Activated CD8-positive, alpha-beta memory T cell treated with anti-CD3 and anti-CD28 coated beads, Interleukin-2, amount 10 ng/mL, durations not matched to agents 7 days and 5 days (primary cell): ENCODE measurements around the gene GRIN2C. TPM values are rescaled to one million over a fixed set of nuclear protein-coding genes. Genes with fewer than 3 reads are reported as not detected.

Experiments
- ATAC-seq: fragments of 150-1000 bp; cut with Tn5 transposase; one replicate; pipeline ENCODE4 v1.10.0; 2021; ENCODE audit warnings: moderate library complexity
- CTCF ChIA-PET: fragments of 350-600 bp; sonication (Branson Sonifier 250); formaldehyde crosslinking; loops from one replicate; lab custom pipeline; 2021; ENCODE audit warnings: antibody characterized with exemption; lab: Charles Lee
- DNase-seq: peaks from one replicate; pipeline ENCODE4 v3.0.0-alpha.2; 2020
- H3K27ac Mint-ChIP-seq: one replicate; pipeline ENCODE4 v1.8.0; 2021; ENCODE audit warnings: mild to moderate bottlenecking, mixed read lengths
- H3K27me3 Mint-ChIP-seq: one replicate; pipeline ENCODE4 v1.8.0; 2021; ENCODE audit warnings: mixed read lengths
- H3K36me3 Mint-ChIP-seq: one replicate; pipeline ENCODE4 v1.8.0; 2021; ENCODE audit warnings: mild to moderate bottlenecking, mixed read lengths
- H3K4me1 Mint-ChIP-seq: one replicate; pipeline ENCODE4 v1.8.0; 2021; ENCODE audit warnings: mixed read lengths
- H3K4me3 Mint-ChIP-seq: one replicate; pipeline ENCODE4 v1.8.0; 2021; ENCODE audit warnings: mild to moderate bottlenecking, moderate library complexity, mixed read lengths
- H3K9me3 Mint-ChIP-seq: one replicate; pipeline ENCODE4 v1.8.0; 2022; ENCODE audit warnings: low read depth, mixed read lengths
- total RNA-seq, 2 experiments: library from RNA; stranded (reverse); gene quantifications; one replicate each; pipeline ENCODE4 v1.2.3, GENCODE V29; 2021

Gene GRIN2C
- total RNA-seq, 2 experiments from 2014 or later = 0.07 to 0.09 TPM

DNA sequence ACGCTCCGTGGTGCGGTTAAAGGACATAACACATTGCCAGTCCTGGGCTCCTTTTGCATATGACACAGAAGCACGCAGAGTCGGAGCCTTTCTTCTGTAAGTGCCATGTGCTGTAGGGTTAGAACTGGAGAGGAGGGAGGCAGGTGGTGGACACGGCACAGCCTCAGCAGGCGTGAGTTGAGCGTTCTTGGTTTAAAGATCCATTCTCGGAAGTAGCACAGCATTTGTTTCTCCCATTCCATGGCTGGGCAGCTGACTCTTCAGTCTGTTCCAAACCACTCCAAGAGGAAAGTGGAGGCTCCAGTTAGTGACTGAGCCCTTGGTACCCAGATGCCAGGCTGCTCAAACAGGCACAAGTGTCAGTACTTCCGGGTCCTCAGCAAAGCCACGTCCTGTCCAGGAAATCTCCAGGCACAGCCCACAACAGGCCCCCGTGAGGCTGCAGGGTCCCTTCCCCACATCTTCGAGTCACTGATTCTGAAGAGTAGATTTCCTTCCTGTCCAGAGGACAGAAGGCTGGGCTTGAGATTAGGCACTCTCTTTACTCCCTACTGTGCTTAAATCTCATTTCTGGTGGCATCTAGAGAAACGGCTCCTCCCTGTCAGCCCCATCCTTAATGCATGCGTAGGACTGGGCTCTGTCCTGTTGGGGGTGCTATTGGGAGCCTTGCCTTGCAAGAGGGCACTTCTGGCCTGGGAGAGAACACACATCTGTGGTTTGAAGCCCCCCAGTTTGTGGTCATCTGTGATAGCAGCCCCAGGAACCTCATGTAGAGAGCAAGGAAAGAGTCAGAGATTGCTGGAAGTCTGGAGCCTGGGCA is 43.9 kb downstream of the GRIN2C start:
- Mint-ChIP-seq H3K4me1 (peaks cover 12% of the 10 kb centered on the region), H3K36me3 (no peaks in the 10 kb centered on the region), H3K27ac (no peak overlapping the region), H3K27me3 (no peaks in the 10 kb centered on the region), H3K9me3 (no peaks in the 10 kb centered on the region), H3K4me3 (no peak overlapping the region)
- DNase-seq = no peak
- CTCF ChIA-PET = no interaction called here
- ATAC-seq = peak; percentile 36

DNA sequence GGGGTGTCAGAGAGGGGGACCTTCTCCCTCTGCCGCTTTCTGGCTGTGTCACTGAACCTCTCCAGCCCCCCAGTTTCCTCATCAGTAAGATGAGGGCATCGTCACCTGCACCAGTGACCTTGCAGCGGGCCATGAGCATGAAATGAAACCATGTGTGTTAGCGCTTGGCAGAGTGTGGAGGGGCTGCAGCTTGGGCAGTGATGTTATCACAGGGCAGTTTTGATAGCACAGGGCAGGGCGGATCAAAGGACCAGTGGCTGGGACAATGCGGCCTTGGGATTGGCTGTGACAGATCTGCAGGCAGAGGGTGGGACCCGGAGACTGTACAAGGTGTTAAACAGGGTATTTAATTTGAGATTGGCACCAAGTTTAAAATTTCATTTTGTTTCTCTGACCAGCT is 44.6 kb downstream of the GRIN2C start:
- Mint-ChIP-seq H3K27ac (no peak overlapping the region), H3K27me3 (no peaks in the 10 kb centered on the region), H3K4me1 (peaks cover 12% of the 10 kb centered on the region), H3K36me3 (peaks cover under 1% of the 10 kb centered on the region), H3K9me3 (no peaks in the 10 kb centered on the region), H3K4me3 (no peak overlapping the region)
- no peak for ATAC-seq
- CTCF ChIA-PET = interaction anchor here (1.4 kb wide), 1 partner anchor 24 kb away, joined by 7 read pairs; no protein-coding TSS in a partner anchor
- no peak for DNase-seq

DNA sequence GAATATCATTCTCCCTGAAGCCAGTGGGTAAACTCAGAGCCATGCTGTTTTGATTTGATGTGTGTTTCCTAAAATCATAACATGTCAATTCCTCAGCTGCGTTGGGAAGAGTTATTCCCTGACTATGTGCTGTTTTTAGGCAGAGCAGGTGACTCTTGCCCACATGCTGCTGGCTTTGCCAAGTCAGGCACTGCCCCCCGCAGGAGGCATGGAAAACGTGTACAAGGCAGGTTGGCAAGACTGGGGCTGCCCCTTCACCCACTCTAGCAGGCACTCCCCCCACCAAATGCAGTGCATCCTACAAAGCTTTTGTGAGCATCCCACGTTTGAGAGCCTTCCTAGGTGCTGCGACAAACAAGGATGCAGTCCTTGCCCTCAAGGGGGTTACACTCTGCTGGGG is 45.2 kb downstream of the GRIN2C start:
- Mint-ChIP-seq H3K27ac (no peak overlapping the region), H3K4me1 (peaks cover 12% of the 10 kb centered on the region), H3K36me3 (peaks cover 2% of the 10 kb centered on the region), H3K4me3 (no peak overlapping the region), H3K9me3 (no peaks in the 10 kb centered on the region), H3K27me3 (no peaks in the 10 kb centered on the region)
- ATAC-seq (no peak), DNase-seq (no peak)
- CTCF ChIA-PET = interaction anchor here (1.4 kb wide), 1 partner anchor 24 kb away, joined by 7 read pairs; no protein-coding TSS in a partner anchor

DNA sequence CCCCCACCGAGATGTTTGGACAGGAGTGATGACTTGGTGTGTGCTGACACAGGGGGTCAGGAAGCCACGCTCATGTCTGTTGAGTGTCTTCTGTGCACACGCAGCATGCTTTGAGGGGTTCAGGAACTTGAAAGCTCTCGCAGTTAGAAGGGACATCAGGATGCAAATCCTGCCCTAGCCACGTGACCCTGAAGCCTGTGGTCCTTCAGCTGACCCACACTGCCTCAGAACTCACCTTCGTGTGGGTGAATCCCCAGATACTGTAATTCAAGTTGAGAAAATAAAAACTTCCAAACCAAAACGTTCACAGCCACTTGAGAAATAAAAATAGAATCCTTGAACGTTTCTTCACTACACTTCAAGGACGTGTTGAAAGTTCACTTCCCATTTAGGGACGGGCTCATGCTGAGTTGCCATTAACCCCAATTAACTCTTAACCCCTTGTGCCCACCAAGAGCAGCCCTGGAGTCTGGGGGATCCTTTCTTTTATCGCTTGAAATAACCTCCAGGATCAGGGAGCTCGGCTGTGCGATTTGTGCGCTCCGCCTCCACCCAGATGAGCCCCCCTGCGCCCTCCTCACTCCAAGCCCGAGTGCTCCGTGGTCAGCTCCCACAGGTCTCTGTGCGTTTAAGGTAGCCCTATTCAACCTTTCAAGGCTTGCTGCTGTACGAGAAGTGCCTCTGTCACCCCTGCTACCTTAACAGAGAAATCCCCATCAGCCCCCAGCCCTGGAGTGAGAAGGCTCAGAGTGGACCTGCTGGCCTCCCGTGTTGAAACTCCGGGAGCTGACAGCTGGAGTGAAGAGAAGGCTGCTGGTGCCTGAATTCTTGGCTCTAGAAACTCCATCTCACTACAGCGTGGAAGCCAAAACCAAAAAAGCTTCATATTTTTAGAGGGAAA is 47.3 kb downstream of the GRIN2C start:
- Mint-ChIP-seq H3K4me1 (peaks cover 12% of the 10 kb centered on the region), H3K9me3 (no peaks in the 10 kb centered on the region), H3K4me3 (no peak overlapping the region), H3K27ac (no peak overlapping the region), H3K36me3 (peaks cover 2% of the 10 kb centered on the region), H3K27me3 (no peaks in the 10 kb centered on the region)
- no peak for ATAC-seq
- CTCF ChIA-PET = interaction anchor here (1.3 kb wide), 1 partner anchor 21 kb away, joined by 3 read pairs; no protein-coding TSS in a partner anchor
- DNase-seq = no peak

DNA sequence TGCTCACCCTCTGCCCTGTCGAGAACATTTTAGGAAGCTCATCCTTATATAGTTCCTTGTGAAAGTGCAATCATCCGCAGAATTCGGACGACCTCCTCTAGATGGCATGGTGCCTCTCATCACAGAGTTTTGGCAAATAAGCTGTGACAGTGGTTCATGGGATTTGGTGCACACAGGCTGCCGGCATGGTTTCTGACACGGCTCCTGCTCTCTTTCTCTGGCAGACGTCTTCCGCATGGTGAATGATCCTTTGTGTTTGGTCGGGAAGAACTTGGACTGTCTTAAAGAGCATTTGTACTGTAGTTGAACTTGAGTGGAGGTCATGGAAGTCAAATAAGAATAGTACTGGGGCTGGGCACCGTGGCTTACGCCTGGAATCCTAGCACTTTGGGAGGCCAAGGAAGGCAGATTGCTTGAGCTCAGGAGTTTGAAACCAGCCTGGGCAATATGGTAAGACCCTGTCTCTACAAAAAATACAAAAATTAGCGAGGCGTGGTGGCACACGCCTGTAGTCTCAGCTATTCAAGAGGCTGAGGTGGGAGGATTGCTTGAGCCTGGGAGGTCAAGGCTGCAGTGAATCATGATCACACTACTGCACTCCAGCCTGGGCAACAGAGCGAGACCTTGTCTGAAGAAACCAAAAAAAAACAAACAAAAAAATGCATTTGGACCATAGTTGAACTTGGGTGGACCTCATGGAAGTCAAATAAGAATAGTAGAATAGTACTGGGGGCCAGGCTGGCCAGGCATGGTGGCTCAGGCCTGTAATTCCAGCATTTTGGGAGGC is 48.8 kb downstream of the GRIN2C start:
- Mint-ChIP-seq H3K36me3 (peaks cover 2% of the 10 kb centered on the region), H3K27ac (no peak overlapping the region)
- no peak for ATAC-seq

DNA sequence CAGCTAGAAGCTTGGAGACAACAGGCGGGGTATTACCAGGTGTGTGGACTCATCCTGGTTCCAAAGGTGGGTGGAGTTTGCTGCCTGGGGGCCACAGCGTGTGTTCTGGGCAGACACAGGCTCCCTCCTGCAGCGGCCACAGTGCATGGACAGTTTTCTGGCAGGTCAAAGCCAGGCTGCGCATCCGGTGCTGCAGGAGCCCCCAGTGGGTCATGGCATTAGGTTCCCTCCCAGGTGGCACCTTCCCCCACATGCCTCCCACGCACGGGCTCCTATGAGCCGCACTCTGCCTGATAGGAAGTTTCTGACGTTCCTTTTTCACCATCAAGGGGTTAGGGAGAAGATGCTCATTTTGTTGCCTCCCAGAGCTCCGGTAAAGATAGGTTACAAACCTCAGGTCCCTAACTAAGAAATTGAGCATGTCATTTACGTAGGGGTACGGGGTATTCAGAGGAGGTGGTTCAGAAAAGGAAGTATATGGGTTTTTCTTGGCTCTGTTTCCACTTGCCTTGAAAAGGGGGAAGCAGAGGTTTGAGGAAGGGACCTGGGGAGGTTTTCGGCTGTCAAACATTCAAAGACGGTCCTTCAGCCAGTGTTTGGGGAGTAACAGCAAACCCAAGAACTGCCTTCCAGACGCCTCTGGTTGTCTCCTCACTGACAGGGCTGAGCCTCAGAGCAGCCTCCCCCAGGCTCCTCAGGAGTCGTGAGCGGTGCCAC is 50.8 kb downstream of the GRIN2C start:
- DNase-seq (no peak), ATAC-seq (no peak)
- H3K27ac Mint-ChIP-seq = no peak overlapping the region
- CTCF ChIA-PET = interaction anchor here (0.9 to 1.6 kb wide), 2 partner anchors 9 to 17 kb away, joined by 3 to 7 read pairs; no protein-coding TSS in a partner anchor
- H3K4me1 Mint-ChIP-seq = no peaks in the 10 kb centered on the region
- no peak overlapping the region for H3K4me3 Mint-ChIP-seq
- no peaks in the 10 kb centered on the region for H3K9me3 Mint-ChIP-seq
- peaks cover 2% of the 10 kb centered on the region for H3K36me3 Mint-ChIP-seq
- no peaks in the 10 kb centered on the region for H3K27me3 Mint-ChIP-seq

More for the DNA sequence above, 48.8 kb downstream of the GRIN2C start:
- DNase-seq = no peak
- no peak overlapping the region for H3K4me3 Mint-ChIP-seq
- H3K9me3 Mint-ChIP-seq = no peaks in the 10 kb centered on the region
- peaks cover 9% of the 10 kb centered on the region for H3K4me1 Mint-ChIP-seq
- CTCF ChIA-PET = interaction anchor here (0.6 kb wide), 1 partner anchor 350 kb away, joined by 6 read pairs; no protein-coding TSS in a partner anchor
- no peaks in the 10 kb centered on the region for H3K27me3 Mint-ChIP-seq

DNA sequence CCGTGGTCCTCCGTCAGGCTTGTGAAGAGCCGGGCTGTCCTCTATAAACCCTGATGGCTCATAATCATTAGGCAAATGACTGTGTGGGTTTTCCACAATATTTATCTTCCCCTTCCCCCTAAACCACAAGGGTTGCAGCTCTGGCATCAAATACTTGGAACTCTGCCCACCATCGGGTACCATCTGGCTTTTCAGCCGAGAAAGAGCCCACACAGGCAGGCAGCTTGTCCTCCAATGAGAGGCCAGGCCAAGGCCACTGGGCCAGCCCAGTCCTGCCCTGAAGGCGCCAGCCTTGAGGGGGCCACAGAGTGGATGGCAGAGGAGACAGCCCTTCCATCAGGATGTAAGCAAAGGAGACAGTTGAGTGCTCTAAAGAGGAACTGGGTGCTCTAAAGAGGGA is 51.8 kb downstream of the GRIN2C start:
- ATAC-seq (no peak), DNase-seq (no peak)
- Mint-ChIP-seq H3K4me1 (no peaks in the 10 kb centered on the region), H3K36me3 (peaks cover 2% of the 10 kb centered on the region), H3K27ac (no peak overlapping the region), H3K4me3 (no peak overlapping the region), H3K9me3 (no peaks in the 10 kb centered on the region), H3K27me3 (no peaks in the 10 kb centered on the region)
- CTCF ChIA-PET = interaction anchor here (1.6 kb wide), 1 partner anchor 16 kb away, joined by 7 read pairs; no protein-coding TSS in a partner anchor

DNA sequence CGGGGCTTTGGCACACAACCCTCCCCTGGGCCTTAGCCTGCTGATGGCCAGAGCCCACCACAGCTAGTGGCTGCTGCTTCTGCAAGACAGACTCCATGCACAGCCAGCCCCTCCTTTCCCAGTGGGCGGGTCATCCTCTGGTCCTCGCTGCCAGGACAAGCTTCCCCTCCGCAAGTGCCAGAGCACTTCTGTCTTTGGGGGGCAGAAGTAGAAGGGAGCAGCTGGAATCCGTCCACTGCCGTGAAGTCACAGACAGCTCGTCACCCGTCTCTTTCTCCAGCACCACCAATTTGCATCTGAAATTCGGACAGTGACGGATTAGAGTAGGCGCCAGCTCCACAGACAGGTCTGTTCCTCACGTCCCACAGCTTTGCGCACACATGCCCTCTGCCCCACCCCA is 52.2 kb downstream of the GRIN2C start:
- peaks cover 2% of the 10 kb centered on the region for H3K36me3 Mint-ChIP-seq
- H3K27ac Mint-ChIP-seq = no peak overlapping the region
- CTCF ChIA-PET = no interaction called here
- no peak overlapping the region for H3K4me3 Mint-ChIP-seq
- no peaks in the 10 kb centered on the region for H3K27me3 Mint-ChIP-seq
- no peaks in the 10 kb centered on the region for H3K4me1 Mint-ChIP-seq
- ATAC-seq = no peak
- H3K9me3 Mint-ChIP-seq = no peaks in the 10 kb centered on the region
- DNase-seq = no peak

DNA sequence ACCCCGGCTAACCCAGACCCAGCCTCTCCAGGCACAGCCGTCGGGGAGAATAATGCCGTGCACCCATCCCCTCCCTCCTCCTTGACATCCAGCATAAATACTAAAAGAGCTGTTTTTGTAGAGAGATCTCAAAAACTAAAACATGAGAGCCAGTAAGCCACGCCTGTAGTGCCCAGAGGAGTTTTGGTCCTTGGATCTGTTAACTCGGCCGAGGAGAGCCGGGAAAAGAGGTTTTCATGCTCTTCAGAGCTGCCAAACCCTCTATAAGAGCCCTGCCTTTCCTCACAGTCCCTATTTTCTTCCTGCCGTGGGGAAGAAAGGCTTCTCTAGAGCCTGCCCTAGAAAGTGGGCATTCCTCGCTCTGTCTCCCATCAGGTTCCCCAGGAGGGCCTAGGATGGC is 53.4 kb downstream of the GRIN2C start:
- Mint-ChIP-seq H3K4me1 (no peaks in the 10 kb centered on the region), H3K27ac (no peak overlapping the region), H3K9me3 (no peaks in the 10 kb centered on the region), H3K4me3 (no peak overlapping the region), H3K36me3 (peaks cover 3% of the 10 kb centered on the region), H3K27me3 (no peaks in the 10 kb centered on the region)
- DNase-seq (no peak), ATAC-seq (no peak)
- CTCF ChIA-PET = interaction anchor here (1.2 kb wide), 1 partner anchor 15 kb away, joined by 8 read pairs; no protein-coding TSS in a partner anchor

DNA sequence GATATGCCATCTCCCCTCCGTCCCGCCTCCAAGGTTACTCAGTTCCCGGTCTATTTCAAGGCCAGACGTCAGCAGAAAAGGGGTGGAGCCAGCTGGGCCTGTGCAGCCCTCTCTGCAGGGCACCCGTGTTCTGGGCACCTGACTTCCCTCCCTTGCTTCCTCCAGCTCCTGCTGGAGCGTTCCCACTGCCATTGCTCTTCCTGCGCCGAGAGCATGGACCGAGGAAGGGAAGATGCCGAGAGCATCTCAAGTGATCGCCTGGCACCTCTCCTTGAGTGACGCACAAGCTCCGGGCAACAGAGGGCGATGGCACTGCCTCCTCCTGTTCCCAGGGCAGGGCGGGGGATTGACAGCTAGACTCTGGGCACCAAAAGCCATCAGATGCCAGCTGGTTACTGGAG is 54.1 kb downstream of the GRIN2C start:
- H3K9me3 Mint-ChIP-seq = no peaks in the 10 kb centered on the region
- CTCF ChIA-PET = interaction anchor here (1.2 kb wide), 1 partner anchor 15 kb away, joined by 8 read pairs; no protein-coding TSS in a partner anchor
- no peak overlapping the region for H3K4me3 Mint-ChIP-seq
- no peaks in the 10 kb centered on the region for H3K27me3 Mint-ChIP-seq
- ATAC-seq = no peak
- no peaks in the 10 kb centered on the region for H3K4me1 Mint-ChIP-seq
- peaks cover 3% of the 10 kb centered on the region for H3K36me3 Mint-ChIP-seq
- DNase-seq = no peak
- H3K27ac Mint-ChIP-seq = no peak overlapping the region

DNA sequence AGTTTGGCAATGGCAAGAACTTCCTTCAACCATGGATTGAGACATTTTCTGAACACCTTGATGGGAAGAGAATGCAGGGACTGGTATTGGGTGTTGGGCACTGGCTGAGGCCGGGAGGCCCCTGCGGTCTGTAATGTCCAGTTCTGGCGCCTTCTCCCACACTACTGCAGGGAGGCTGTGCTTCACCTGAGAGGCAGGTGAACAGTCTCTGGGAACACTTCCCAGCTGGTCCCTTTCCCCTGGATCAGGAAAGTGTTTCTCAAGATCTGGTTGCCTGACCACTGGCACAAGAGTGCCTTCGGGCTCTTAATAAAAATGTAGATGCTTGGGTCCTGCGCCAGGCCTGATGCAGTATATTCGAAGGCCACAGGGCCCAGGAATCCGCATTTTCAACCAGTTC is 55.0 kb downstream of the GRIN2C start:
- no peaks in the 10 kb centered on the region for H3K9me3 Mint-ChIP-seq
- peaks cover 1% of the 10 kb centered on the region for H3K36me3 Mint-ChIP-seq
- ATAC-seq (no peak), DNase-seq (no peak)
- H3K27me3 Mint-ChIP-seq = no peaks in the 10 kb centered on the region
- no peak overlapping the region for H3K4me3 Mint-ChIP-seq
- CTCF ChIA-PET = no interaction called here
- no peaks in the 10 kb centered on the region for H3K4me1 Mint-ChIP-seq
- H3K27ac Mint-ChIP-seq = no peak overlapping the region

DNA sequence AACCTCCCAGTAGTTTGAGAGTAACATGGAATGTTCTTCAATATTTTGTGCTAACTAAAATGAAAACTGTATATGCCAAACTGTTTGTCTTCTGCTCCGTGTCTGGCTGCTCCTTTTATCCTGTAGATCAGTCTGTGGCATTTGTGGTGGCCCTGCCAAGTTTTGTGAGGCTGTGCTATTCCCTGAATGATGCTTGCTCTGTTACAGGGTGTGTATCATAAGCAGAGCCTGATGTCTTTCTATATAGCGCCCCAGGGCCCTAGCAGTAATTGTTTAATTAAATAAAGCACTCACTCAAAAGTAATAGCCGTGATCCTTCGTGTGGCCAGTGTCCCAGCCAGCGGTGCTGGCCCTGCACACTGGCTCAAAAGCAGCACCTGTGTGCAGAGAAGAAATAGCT is 55.7 kb downstream of the GRIN2C start:
- H3K27ac Mint-ChIP-seq = no peak overlapping the region
- no peak for DNase-seq
- no peaks in the 10 kb centered on the region for H3K4me1 Mint-ChIP-seq
- CTCF ChIA-PET = no interaction called here
- no peaks in the 10 kb centered on the region for H3K27me3 Mint-ChIP-seq
- no peak overlapping the region for H3K4me3 Mint-ChIP-seq
- no peaks in the 10 kb centered on the region for H3K9me3 Mint-ChIP-seq
- no peak for ATAC-seq
- peaks cover 1% of the 10 kb centered on the region for H3K36me3 Mint-ChIP-seq
